GM20431 (cell line): Measurements from ENCODE around the gene KCNK7.

Experiments used
- in situ Hi-C: fragments of 300-500 bp; cut with MseI, MboI; formaldehyde crosslinking; loops from one replicate; pipeline ENCODE4 v1.15.0; 2020; ENCODE audit warnings: low sequenced_read_pairs; ENCODE audit not compliant: unreplicated experiment

The KCNK7 gene

DNA sequence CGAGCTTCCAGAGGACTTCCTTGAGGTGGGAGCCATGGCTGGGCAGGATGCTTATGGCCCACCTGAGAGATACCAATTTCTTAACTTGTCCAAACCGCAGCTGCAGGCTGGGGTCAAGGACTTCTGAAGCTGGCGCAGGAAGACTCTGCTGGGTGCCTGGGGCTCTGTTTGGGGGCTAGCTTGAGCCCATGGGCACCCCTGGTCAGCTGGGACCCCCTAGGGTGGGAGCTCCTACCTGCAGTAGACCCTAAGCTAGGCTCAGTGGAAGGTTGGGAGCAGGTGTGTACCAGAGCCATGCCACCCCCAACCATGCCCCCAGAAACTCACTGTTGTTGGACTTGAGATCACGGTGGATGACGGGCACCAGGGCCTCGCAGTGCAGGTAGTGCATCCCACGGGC is 17.1 kb upstream of the KCNK7 start:
- in situ Hi-C loops: no loop called here

DNA sequence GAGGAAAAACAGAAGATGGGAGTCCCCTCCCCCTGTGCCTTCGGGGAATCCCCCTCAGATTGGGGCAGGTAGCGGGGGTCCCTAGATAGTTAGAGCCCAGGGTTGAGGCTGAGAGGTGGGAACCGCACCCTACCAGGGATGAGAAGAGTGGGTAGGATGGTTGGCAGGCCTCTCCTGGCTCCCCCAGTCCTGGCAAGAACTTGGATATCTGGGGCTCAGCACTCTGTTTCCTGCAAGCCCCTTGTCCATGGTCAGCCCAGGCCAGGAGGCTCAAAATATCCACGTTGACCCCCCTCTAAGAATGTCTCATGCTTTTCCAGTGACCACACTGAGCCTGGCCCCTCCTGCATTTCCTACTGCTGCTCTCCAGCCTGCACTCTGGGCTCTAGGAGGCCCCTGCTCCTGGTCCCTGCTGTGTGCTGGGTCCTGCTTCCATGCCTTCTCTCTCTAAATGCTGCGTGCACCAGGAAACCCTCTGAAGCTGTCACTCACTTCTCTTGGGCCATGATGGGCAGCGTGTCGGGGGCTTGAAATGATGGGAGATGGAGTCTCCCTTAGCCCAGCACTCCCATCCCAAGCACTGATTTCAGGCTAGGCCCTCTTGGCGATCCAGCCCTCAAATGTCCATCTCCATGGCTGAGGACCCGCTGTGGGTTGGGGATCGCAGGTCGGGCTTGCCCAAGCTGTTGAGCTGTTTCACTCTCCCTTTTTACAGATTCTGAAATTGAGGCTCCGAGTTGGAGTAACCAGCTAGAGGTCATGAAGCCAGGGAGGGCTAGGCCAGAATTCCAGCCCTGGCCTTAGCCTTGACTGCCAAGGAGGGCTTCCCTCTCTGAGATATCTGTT is 16.4 kb upstream of the KCNK7 start:
- in situ Hi-C loops: no loop called here

DNA sequence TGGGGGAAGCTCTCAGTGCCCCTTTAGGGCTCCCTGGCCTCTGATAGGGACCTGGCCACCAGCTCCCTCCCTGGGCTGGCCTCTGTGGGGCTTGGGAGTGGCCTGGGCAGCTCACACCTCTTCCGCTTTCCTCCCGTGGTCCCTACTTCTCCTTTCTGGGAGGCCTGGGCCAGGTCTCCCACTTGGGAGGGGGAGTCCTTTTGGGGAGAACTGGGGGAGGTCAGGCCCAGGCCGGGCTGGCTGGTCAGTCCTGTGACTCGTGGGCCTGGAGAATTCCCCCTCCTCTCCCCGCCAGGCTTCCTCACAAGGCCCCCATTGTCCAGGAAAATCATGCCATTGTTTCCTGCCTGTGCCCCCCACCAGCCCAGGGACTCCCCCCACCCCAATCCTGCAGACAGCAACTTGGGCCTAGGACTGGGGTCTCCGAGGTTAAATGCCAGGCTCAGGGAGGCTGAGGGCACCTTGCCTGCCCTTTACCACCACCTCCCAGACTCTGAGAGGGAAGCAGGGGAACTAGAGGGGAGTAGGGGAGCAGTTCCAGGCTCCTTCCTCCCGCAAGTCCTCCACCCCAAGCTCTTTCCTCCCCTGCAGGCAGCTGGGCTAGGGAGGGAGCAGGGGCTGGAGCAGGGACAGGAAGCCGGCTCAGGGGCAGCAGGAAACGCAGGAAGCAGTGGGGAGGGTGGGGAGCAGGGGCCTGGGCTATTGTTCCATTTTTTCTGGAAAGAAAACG is 15.6 kb upstream of the KCNK7 start:
- in situ Hi-C loops: no loop called here

DNA sequence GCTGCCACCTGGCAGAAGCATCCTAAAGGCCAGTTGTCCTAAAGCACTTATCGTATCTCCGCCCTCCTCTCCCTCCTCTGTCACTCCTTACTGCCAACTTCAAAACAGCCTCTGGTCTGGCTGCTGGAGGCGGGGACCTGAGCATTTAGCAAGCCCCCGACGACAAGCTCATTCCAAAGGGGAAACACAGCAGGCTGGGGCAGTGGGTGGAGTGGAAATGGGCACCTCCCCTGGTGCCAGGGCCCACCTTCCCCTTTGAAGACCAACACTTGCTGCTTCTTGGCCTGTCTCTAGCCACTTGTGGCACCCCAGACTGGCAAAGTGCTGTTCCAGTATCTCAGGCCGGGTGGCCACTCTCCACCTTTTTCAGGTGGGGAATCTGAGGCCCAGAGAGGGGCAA is 14.8 kb upstream of the KCNK7 start:
- in situ Hi-C loops: no loop called here

DNA sequence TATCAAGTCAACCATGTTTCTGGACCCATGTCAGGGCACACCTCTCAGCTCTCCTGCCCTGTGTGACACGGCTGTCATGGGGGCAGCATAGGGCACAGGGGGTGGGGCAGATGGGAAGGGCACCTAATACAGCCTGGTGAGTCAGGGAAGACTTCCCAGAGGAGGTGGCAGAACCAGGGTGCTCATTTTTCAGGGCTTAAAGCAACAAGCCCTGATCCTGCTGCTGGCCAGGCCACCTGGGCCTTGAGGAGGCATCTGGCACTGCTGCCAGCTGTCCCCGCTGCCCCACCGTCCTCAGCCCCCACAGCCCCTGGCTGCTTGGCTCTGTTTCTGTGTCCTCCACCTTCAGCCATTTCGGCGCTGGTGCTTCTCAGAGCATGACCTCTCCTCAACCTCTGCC is 14.1 kb upstream of the KCNK7 start:
- in situ Hi-C loops: no loop called here

DNA sequence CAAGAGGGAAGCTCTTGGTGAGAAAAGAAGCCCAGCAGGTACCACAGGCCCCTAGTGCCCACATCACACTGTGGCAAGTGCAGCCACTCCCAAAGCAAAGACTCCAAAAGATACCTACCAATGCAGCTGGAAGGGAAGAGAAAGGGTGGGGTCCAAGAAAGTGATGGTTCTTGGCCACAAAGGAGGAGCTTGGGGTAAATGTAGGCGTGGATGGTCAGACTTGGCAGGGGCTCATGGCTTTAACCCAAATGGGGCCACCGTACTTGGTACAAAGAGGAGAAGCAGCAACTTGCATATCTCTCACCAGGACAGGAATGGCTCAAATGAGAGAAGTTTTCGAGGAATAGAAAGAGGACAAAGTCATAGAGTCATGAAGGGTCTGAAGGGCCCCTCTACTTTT is 13.6 kb upstream of the KCNK7 start:
- in situ Hi-C loops: no loop called here

DNA sequence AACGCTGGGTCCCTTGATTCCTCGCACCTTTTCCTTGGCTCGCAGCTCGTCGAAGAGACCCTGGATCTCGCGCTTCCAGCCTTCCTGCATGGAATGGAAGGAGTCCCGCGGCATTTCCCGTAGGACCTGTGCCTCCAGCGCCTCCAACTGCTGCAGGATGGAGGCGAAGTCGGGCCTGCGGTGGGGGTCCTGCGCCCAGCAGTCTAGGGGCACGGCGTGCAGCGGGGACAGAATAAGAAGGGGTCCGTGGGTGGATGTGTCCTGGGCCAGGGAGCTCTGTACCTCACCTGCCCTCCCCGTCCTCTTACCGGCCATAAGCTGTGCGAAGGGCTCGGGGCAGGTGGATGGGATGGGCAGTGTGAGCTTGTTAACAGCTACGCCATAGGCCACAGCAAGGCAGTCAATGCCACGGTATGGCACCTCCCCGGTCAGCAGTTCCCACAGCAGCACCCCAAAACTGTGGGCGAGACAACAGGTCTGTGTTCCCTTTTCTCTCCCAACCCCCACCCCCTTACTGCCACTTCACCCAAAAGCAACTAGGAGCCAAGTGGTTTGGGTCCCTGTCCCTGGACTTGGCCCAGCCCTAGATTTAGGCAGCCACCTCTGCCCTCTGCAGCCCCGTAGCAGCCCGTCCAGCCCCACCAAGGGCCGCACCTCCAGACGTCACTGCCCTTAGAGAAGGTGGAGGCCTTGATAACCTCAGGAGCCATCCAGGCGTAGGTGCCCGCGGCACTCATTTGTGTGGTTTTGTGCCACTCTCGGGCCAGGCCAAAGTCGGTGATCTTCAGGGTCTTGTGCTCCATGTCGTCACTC is 12.2 kb upstream of the KCNK7 start:
- in situ Hi-C loops: no loop called here

DNA sequence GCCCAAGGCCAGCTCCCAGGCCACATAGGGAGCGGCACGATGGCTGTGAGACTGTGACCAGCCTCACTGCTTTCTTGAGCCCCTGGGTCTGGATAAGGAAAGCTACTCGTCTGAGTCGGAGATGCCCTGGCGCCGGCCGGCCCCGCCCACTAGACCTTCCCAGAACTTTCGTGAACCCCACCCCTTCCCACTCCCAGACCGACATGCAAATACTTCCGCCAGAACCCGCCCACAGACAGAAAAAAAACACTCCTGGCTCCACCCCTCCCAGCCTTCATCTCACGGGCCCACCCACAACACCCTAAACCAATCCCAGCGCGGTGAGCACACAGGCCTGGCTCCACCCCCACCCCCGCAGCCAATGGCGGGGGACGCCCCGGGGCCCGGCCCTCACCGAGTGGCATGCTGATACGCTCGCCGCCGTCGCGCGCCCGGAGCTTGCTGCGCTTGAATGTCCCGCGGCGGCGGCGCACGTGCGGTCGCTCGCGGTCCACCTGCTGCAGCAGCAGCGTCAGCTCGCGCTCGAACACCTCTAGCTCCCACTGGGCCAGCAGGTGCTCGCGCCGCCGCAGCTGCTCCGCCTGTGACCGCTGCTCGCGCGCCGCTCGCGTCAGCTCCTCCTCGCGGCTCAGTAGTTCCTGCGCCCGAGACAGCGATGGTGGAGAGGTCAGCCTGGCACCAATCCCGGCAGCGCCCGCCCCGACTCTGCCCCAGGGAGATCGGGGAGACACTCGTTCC is 11.4 kb upstream of the KCNK7 start:
- in situ Hi-C loops: no loop called here

DNA sequence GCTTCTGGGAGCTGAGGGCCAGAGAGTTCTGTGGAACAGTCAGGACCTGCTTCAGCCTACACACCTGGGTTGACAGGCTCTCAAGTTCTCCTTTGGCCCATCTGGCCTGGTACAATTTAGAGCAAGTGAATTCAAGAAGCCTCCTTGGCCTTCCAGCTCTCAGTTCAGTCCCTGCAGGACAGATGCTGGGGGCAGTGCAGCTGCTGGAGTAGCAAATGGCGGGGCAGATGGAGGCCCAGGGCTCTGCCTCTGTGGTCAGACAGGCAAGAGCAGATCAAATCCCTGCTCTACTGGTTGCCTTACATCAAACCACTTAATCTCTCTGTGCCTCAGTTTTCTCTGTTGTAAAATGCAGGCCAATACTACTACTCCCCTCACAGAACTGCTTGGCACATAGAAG is 8.7 kb upstream of the KCNK7 start:
- in situ Hi-C loops: no loop called here

DNA sequence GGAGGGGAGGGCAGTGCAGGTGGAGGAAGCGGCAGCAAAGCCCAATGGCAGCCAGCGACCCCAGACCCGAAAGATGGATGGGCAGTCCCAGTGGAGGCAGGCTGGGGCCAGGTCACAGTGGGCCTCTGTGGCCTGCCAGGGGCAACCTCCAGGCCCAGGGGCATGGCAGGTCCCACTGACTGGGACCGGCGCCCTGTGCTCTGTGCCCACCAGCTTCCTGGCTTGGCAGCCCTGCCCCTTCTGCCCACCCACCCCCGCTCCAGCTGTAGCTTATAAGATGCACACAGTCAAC is 4.3 kb upstream of the KCNK7 start:
- in situ Hi-C loops: no loop called here

DNA sequence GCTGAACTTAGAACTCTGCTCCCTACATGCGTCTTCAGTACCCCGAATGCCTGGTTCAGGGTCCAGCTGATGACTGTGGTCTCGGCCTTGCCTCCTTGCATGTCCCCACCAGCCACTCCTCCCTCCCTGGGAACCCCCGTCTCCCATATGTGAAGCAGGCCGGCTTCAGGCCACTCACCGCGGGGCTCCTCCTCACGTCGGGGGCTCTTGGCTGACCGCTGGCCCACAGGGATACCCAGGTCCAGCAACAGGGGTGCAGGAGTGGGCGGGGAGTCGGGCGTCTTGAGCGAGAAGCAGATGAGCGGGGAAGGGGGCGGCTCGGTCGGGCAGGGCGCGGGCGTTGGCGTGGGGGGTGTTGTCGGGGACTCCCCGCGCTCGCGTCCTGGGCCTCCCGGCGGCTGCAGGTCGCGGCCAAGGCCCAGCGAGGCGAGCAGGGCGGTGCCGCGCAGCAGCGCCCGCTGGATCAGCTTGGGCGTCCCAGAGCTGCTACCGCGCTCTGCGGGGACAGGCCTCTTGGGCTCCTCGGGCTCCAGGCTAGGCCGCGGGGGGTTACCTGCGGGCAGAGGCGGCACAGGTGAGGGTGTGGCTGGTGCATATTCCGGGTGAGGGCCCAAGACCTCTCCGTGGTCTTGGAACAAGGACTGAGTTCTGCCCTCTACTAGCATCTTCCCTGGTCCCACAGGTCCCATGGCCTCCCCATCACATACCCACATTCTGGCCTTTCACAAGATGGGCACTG is 3.8 kb upstream of the KCNK7 start:
- in situ Hi-C loops: no loop called here

DNA sequence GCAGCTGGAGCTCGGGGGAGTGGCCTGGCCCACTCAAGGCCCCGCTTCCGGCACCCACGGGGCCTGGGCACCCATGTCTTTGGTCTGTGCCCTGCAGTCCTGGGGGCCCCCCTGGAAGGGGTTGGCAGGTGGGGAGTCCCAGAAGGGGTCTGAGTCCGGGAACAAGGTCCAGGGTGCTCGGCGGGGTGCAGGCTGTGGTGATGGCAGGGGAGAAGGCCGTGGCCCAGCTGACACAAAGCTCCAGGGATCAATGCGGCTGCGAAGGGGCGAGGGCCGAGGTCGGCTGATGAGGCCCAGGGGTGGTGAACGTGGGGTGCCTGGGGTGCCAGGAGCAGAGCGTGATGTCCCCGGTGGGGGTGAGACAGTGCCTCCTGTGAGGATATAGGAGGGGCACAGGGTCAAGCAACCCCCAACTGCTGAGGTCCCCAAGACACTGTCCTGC is 2.7 kb upstream of the KCNK7 start:
- in situ Hi-C loops: no loop called here

DNA sequence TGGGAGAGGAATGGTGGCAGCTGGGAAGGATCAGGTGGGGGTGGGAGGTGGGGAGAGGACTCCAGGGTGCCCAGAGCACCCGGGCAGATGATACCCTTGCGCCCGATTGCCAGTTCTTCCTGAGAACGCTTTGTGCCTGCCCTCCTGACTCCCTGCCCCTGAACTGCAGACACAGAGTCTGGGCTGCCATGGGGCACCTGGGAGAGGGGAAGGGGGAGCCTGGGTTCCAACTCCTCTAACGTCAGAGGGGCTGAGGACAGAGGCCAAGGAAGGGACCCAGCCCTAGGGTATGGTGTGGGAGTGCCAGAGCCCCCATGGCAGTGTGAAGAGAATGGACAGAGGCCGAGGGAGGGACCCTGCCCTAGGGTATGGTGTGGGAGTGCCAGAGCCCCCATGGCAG is 920 bp upstream of the KCNK7 start:
- in situ Hi-C loops: no loop called here

DNA sequence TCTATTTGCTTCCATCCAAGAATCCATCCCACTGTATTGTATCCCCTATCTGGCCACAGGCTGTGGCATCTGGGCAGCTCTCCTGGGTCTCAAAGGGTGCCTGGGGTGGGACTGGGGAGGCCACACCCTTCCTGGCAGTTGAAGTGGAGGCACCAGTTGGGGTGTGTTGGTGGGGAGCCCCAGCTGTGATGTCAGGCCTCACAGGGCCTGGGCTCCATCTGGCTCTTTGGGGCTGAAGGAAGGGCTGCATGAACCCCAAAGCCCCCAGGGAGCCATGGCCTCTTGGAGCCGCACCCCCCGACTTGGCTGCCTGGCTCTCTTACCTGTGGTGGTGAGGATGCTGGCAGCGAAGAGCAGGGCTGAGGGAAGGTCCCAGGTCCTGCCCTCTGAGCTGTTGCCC is 469 bp downstream of the KCNK7 start:
- in situ Hi-C loops: no loop called here

DNA sequence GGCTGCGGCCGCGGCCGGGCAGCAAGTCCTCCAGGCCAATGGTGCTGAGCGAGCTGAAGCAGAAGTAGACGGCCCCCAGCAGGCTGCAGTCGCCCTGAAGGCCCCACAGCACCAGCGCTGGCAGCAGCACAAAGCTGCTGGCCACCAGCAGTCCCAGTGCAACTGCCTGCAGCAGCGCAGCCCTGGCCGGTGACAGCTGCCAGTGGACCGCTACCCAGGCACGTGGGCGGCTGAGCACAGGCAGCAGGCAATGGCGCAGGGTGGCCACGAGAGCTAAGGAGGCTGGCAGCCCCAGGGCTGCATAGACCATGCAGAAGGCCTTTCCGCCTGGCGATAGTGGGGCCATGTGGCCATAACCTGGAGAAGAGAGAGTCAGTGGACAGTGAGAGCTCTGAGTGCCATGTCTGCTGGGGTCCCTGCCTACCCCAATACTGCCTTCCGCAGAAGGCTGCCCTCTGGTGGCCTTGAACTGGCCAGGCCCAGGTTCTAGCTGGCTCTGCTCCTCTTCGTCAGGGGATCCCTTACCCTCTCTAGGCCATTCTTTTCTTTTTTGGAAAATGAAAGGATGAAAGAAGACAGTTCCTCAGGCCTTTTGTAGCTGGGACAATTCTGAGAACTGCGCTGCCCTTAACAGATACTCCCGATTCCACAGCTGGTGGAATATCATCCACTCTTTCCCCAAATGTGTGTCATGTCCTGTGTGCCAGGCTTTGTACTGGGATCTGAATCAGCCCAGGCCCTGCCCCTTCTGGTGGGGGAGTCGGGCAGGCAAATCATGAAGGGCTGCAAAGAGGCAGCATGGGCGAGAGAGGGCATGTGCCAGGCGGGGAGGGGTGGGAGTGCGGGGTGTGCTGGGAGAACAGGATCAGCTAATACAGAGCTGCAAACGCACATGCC is 1.8 kb downstream of the KCNK7 start:
- in situ Hi-C loops: no loop called here

DNA sequence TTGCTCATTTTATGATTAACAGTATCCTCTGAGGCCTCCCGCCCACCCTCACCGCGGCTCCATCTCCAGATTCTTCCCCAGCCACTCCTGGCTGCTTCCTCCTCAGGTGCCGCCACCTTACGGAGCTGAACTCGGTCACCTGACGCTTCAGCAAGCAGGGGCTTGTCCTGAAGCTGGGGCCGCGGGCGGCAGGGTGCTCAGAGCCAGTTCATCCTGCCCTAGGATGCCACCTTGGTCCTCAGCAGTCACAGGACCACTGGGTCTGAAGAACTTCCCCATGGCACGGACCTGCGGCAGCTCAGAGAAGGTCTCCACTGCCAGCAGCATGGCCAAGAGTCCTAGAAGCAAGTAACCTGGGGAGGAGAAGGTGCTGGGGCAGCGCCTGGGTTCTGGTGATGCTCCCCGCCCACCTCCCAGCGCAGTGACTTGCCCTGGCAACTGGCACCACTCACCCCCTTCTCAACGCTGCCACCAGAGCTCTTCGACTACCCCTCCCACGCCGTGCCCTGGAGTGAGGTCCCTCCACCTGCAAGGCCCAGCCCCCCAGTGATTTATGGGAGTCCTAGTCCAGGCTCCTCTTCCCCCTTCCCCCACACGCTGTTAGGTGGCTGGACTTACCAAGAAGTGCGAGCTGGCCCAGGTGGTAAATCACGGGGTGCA is 2.6 kb downstream of the KCNK7 start:
- in situ Hi-C loops: no loop called here

DNA sequence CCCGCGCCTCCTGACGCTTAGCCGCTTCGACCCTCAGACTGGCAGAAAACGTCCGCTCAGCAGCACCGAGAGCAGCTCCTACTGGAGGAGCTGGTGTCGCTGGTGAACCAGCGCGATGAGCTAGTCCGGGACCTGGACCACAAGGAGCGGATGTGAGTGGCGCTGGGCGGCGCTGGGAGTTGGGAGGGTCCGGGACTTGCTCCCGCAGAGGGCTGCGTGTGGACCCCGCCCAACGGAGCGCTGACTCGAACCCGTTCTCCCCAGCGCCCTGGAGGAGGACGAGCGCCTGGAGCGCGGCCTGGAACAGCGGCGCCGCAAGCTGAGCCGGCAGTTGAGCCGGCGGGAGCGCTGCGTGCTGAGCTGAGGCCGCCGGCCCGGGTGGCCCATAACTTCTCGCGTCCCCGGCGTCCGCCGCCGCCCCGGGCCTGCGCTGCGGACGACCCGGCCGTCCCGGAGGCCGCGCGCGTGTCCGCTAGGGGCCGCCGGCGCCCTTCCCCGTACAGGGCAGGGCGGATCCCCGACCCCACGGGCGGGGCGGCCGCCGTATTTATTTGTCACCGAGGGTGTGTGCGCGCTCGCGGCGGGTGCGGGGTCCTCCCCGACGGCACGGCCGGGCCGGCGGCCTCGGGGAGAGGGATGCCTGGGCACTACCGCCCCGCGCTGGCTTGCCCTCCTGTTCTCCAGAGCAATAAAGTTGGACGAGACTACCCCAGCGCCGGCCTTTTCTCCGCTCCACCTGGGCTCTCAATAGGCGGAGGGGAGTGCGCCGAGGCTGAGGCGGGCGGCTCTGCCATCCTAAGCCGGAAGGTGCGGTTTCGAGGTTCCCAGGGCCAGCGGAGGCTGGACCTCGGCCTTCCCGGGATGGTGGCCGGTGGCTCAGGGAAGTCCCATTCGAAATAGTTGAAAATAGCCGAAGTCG is 3.4 kb downstream of the KCNK7 start:
- in situ Hi-C loops: no loop called here
